ENCODE results near the gene CPNE8. TPM values are rescaled to one million over a fixed set of nuclear protein-coding genes. Genes with fewer than 3 reads are reported as not detected.

Gene CPNE8
- polyA plus RNA-seq, 1 donor (not counting 4 experiments of a cell fraction or from before 2014, with no cell fraction given) = 25.7 TPM

GRCh38 chr12:38921025-38921677, 15.8 kb upstream of the CPNE8 start:
- H4K20me1 ChIP-seq (ENCODE audit: control insufficient read depth, extremely low read depth, insufficient read depth, low read length) = no peaks in the 10 kb centered on the region
- FAIRE-seq = peak; percentile 60
- no peaks in the 10 kb centered on the region for H3K9me1 ChIP-seq (ENCODE audit: control insufficient read depth, extremely low read depth, insufficient read depth, low read length)
- H3K27ac ChIP-seq (ENCODE audit: control insufficient read depth, insufficient read depth, low read length) = no peak overlapping the region
- no peaks in the 10 kb centered on the region for H3K27me3 ChIP-seq (ENCODE audit: control insufficient read depth, extremely low read depth, insufficient read depth, low read length)
- no peaks in the 10 kb centered on the region for H3K9me3 ChIP-seq (ENCODE audit: control insufficient read depth, low read depth, low read length)
- H3K79me2 ChIP-seq (ENCODE audit: control insufficient read depth, insufficient read depth, low read length) = no peaks in the 10 kb centered on the region
- no peak overlapping the region for H3K4me3 ChIP-seq (ENCODE audit: control insufficient read depth in 2 of 3, extremely low read depth in 1 of 3, insufficient read depth in 2 of 3, low read depth in 1 of 3, low read length in 3 of 3)
- H3K9ac ChIP-seq (ENCODE audit: control insufficient read depth, extremely low read depth, insufficient read depth, low read length) = no peak overlapping the region
- H2AFZ ChIP-seq (ENCODE audit: control insufficient read depth, low read length) = no peak overlapping the region
- H3K4me2 ChIP-seq (ENCODE audit: control insufficient read depth, extremely low read depth, insufficient read depth, low read depth, low read length) = no peak overlapping the region
- H3K36me3 ChIP-seq (ENCODE audit: control insufficient read depth in 2 of 2, extremely low read depth in 1 of 2, insufficient read depth in 2 of 2, low read length in 2 of 2) = no peaks in the 10 kb centered on the region
- no peak for DNase-seq (ENCODE audit: low read depth, low spot score)
- H3K4me1 ChIP-seq (ENCODE audit: control insufficient read depth, extremely low read depth, insufficient read depth, low read length) = peaks cover 12% of the 10 kb centered on the region
- dilution Hi-C loops (cut with MboI; ENCODE audit: extremely low pct_ligation_motif_present, low sequenced_read_pairs) = no loop called here
- TF ChIP-seq CTCF (optimal IDR thresholded peaks at IDR 0.05 in 1 of 3, IDR thresholded peaks at IDR 0.05 in 1 of 3, conservative IDR thresholded peaks at IDR 0.05 in 1 of 3; ENCODE audit: extremely low read depth in 1 of 3, insufficient read depth in 2 of 3, low read length in 3 of 3) (peak; percentile 61 to 74 (median 69)), EZH2 (IDR thresholded peaks at IDR 0.05; ENCODE audit: low read length) (no peak)

DNA sequence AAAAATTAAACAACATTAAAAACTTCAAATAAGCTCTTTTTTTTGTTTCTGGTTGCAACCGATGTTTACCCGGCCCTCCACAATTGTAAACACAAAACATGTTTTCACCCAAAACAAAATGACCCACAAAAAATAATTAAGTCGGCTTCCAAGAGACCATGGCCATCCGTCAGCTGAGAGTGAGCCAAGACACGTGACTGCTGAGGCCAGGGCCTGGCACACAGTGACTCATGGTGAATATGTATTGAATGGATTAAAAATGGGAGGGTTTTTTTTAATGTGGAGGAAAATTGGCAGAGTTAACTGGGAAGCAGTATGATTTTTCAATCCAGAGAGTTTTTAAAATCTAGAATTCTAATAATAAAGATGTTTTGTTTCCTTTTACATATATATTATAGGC, 13.8 kb upstream of the CPNE8 start:
- no peak for TF ChIP-seq CTCF (optimal IDR thresholded peaks at IDR 0.05 in 1 of 3, IDR thresholded peaks at IDR 0.05 in 1 of 3, conservative IDR thresholded peaks at IDR 0.05 in 1 of 3; ENCODE audit: extremely low read depth in 1 of 3, insufficient read depth in 2 of 3, low read length in 3 of 3)
- no peak for TF ChIP-seq EZH2 (IDR thresholded peaks at IDR 0.05; ENCODE audit: low read length)
- no peaks in the 10 kb centered on the region for H3K9me3 ChIP-seq (ENCODE audit: control insufficient read depth, low read depth, low read length)
- H3K27me3 ChIP-seq (ENCODE audit: control insufficient read depth, extremely low read depth, insufficient read depth, low read length) = no peaks in the 10 kb centered on the region
- H2AFZ ChIP-seq (ENCODE audit: control insufficient read depth, low read length) = no peak overlapping the region
- dilution Hi-C loops (cut with MboI; ENCODE audit: extremely low pct_ligation_motif_present, low sequenced_read_pairs) = no loop called here
- H3K79me2 ChIP-seq (ENCODE audit: control insufficient read depth, insufficient read depth, low read length) = no peaks in the 10 kb centered on the region
- no peak overlapping the region for H3K4me3 ChIP-seq (ENCODE audit: control insufficient read depth in 2 of 3, extremely low read depth in 1 of 3, insufficient read depth in 2 of 3, low read depth in 1 of 3, low read length in 3 of 3)
- DNase-seq (ENCODE audit: low read depth, low spot score) (no peak), FAIRE-seq (peak; percentile 34)
- H3K27ac ChIP-seq (ENCODE audit: control insufficient read depth, insufficient read depth, low read length) = no peak overlapping the region
- H3K36me3 ChIP-seq (ENCODE audit: control insufficient read depth in 2 of 2, extremely low read depth in 1 of 2, insufficient read depth in 2 of 2, low read length in 2 of 2) = no peaks in the 10 kb centered on the region
- H3K9me1 ChIP-seq (ENCODE audit: control insufficient read depth, extremely low read depth, insufficient read depth, low read length) = no peaks in the 10 kb centered on the region
- H4K20me1 ChIP-seq (ENCODE audit: control insufficient read depth, extremely low read depth, insufficient read depth, low read length) = no peaks in the 10 kb centered on the region
- H3K9ac ChIP-seq (ENCODE audit: control insufficient read depth, extremely low read depth, insufficient read depth, low read length) = no peak overlapping the region
- peaks cover 12% of the 10 kb centered on the region for H3K4me1 ChIP-seq (ENCODE audit: control insufficient read depth, extremely low read depth, insufficient read depth, low read length)
- no peak overlapping the region for H3K4me2 ChIP-seq (ENCODE audit: control insufficient read depth, extremely low read depth, insufficient read depth, low read depth, low read length)
